ENCODE data around the gene CTNNB1.

- no peak for TF ChIP-seq ZNF565 (CRISPR knock-in tag; conservative IDR thresholded peaks at IDR 0.05; ENCODE audit: low read depth)
- no peak for TF ChIP-seq PATZ1 (CRISPR knock-in tag; IDR thresholded peaks at IDR 0.05; ENCODE audit: borderline replicate concordance)
- no peak for TF ChIP-seq ESRRG (CRISPR knock-in tag; IDR thresholded peaks at IDR 0.05)
- TF ChIP-seq OSR1 (CRISPR knock-in tag; IDR thresholded peaks at IDR 0.05) = no peak
- TF ChIP-seq ARNTL (CRISPR knock-in tag; IDR thresholded peaks at IDR 0.05; ENCODE audit: borderline replicate concordance, low read depth) = no peak
- no peak for TF ChIP-seq ZFP30 (CRISPR knock-in tag; IDR thresholded peaks at IDR 0.05)
- TF ChIP-seq TCF4 (CRISPR knock-in tag; IDR thresholded peaks at IDR 0.05; ENCODE audit: borderline replicate concordance) = no peak
- no peak for TF ChIP-seq CREB5 (CRISPR knock-in tag; IDR thresholded peaks at IDR 0.05; ENCODE audit: low read depth)
- TF ChIP-seq ZC3H10 (CRISPR knock-in tag; IDR thresholded peaks at IDR 0.05) = no peak
- TF ChIP-seq CSDC2 (CRISPR knock-in tag; IDR thresholded peaks at IDR 0.05) = no peak
Measured at GRCh38 chr3:41208507-41209220, 9.4 kb downstream of the CTNNB1 start.

Measured in SK-N-SH treated with all-trans-retinoic acid at 6 μM for 48 hours (cell line).